Measurements from ENCODE around the gene VSIG2.
"Not testable (repeated sequence)": the region's sequence is repeated elsewhere in the genome, so short reads cannot be mapped to it uniquely, and the experiment has no call there.

The VSIG2 gene

GRCh38 chr11:124778281-124778680, 26.2 kb upstream of the VSIG2 start:
- no peak for DNase-seq (ENCODE audit: low read depth)
- no peak overlapping the region for H3K4me3 ChIP-seq (ENCODE audit: control insufficient read depth, low read depth, low read length)
- TF ChIP-seq, protein P1, sequence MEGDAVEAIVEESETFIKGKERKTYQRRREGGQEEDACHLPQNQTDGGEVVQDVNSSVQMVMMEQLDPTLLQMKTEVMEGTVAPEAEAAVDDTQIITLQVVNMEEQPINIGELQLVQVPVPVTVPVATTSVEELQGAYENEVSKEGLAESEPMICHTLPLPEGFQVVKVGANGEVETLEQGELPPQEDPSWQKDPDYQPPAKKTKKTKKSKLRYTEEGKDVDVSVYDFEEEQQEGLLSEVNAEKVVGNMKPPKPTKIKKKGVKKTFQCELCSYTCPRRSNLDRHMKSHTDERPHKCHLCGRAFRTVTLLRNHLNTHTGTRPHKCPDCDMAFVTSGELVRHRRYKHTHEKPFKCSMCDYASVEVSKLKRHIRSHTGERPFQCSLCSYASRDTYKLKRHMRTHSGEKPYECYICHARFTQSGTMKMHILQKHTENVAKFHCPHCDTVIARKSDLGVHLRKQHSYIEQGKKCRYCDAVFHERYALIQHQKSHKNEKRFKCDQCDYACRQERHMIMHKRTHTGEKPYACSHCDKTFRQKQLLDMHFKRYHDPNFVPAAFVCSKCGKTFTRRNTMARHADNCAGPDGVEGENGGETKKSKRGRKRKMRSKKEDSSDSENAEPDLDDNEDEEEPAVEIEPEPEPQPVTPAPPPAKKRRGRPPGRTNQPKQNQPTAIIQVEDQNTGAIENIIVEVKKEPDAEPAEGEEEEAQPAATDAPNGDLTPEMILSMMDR (conservative IDR thresholded peaks at IDR 0.05; ENCODE audit: control insufficient read depth, insufficient read depth, low read depth, low read length): peak; percentile 29

- TF ChIP-seq, protein P1 (conservative IDR thresholded peaks at IDR 0.05; ENCODE audit: control insufficient read depth, insufficient read depth, low read depth, low read length): no peak
- no peak overlapping the region for H3K4me3 ChIP-seq (ENCODE audit: control insufficient read depth, low read depth, low read length)
- DNase-seq (ENCODE audit: low read depth): no peak
Observed at GRCh38 chr11:124776865-124777645, 25.0 kb upstream of the VSIG2 start.

- peak; percentile 32 for DNase-seq (ENCODE audit: low read depth)
- not testable (repeated sequence) for H3K4me3 ChIP-seq (ENCODE audit: control insufficient read depth, low read depth, low read length)
Observed at GRCh38 chr11:124770959-124771358, 18.9 kb upstream of the VSIG2 start.

DNA sequence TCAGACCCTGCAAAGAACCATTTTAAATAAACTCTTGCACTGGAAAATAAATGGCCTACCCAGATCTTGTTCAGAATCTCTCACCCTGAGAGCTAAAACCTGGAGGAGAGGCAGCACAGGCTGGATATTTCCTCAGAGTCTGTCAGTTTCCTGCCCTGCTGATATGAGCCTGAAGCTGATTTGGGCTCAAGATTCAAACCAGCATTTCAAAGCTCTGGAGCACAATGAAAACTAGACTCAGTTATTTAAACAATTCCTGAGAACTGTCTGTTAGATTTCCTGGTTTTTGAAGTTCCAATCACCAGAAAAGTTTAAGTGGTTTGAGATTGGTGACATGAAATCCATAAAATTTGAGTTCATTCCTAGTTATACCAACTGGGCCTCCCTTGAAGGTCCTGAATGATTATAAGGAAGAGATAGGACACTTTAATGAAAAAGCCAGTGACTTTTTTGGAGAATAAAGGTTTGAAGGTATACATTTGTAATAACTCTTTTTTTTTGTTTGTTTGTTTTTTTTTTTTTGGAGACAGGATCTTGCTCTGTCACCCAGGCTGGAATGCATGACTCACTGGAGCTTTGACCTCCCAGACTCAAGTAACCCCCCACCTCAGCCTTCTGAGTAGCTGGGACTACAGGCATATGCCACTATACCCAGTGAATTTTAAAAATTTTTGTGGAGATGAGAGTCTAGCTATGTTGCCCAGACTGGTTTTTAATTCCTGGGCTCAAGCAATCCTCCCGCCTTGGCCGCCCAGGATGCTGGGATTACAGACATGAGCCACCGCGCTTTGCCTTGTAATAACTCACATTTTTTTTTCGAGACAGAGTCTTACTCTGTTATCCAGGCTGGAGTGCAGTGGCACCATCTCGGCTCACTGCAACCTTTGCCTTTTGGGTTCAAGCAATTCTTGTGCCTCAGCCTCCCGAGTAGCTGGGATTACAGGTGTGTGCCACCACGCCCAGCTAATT, 18.0 kb upstream of the VSIG2 start:
- peak; percentile 61 for DNase-seq (ENCODE audit: low read depth)

GRCh38 chr11:124768914-124769313, 16.9 kb upstream of the VSIG2 start:
- H3K4me3 ChIP-seq (ENCODE audit: control insufficient read depth, low read depth, low read length): no peak overlapping the region
- DNase-seq (ENCODE audit: low read depth): no peak
- TF ChIP-seq, protein P1 (conservative IDR thresholded peaks at IDR 0.05; ENCODE audit: control insufficient read depth, insufficient read depth, low read depth, low read length): no peak

More for the DNA sequence above, 18.0 kb upstream of the VSIG2 start:
- H3K4me3 ChIP-seq (ENCODE audit: control insufficient read depth, low read depth, low read length): no peak overlapping the region
- TF ChIP-seq, protein P1 (conservative IDR thresholded peaks at IDR 0.05; ENCODE audit: control insufficient read depth, insufficient read depth, low read depth, low read length): no peak

GRCh38 chr11:124766156-124766555, 14.1 kb upstream of the VSIG2 start:
- TF ChIP-seq, protein P1 (conservative IDR thresholded peaks at IDR 0.05; ENCODE audit: control insufficient read depth, insufficient read depth, low read depth, low read length): no peak
- no peak overlapping the region for H3K4me3 ChIP-seq (ENCODE audit: control insufficient read depth, low read depth, low read length)
- no peak for DNase-seq (ENCODE audit: low read depth)
